GM18909 (cell line): ENCODE data around the gene CA12.
"Not testable (repeated sequence)": the region's sequence is repeated elsewhere in the genome, so short reads cannot be mapped to it uniquely, and the experiment has no call there.

ENCODE experiments used
- ATAC-seq: cut with Tn5 transposase; IDR thresholded peaks from one replicate; pipeline ENCODE4 v1.9.1; 2021; ENCODE audit warnings: mild to moderate bottlenecking; ENCODE audit not compliant: unreplicated experiment, poor library complexity

CA12 gene

GRCh38 chr15:63340353-63340752 is 41.3 kb downstream of the CA12 start:
- no peak for ATAC-seq

- no peak for ATAC-seq
These were observed 41.8 kb downstream of the CA12 start for GRCh38 chr15:63339836-63340235.

- ATAC-seq = no peak
These were observed 42.5 kb downstream of the CA12 start for GRCh38 chr15:63339006-63339766.

- no peak for ATAC-seq
These were observed 43.5 kb downstream of the CA12 start for GRCh38 chr15:63338170-63338569.

GRCh38 chr15:63337046-63337445 is 44.6 kb downstream of the CA12 start:
- no peak for ATAC-seq

GRCh38 chr15:63335543-63336240 is 46.0 kb downstream of the CA12 start:
- ATAC-seq = no peak

GRCh38 chr15:63334821-63335220 is 46.8 kb downstream of the CA12 start:
- ATAC-seq = no peak

GRCh38 chr15:63332367-63333124 is 49.1 kb downstream of the CA12 start:
- no peak for ATAC-seq

GRCh38 chr15:63331456-63331855 is 50.2 kb downstream of the CA12 start:
- no peak for ATAC-seq

GRCh38 chr15:63330926-63331325 is 50.7 kb downstream of the CA12 start:
- ATAC-seq = no peak

- no peak for ATAC-seq
These were observed 51.9 kb downstream of the CA12 start for GRCh38 chr15:63329567-63330350.

- ATAC-seq = no peak
These were observed 53.8 kb downstream of the CA12 start for GRCh38 chr15:63327648-63328421.

GRCh38 chr15:63324770-63325169 is 56.9 kb downstream of the CA12 start:
- no peak for ATAC-seq

- ATAC-seq = no peak
These were observed 57.7 kb downstream of the CA12 start for GRCh38 chr15:63323798-63324563.

- no peak for ATAC-seq
These were observed 59.1 kb downstream of the CA12 start for GRCh38 chr15:63322541-63322940.

GRCh38 chr15:63321462-63321861 is 60.2 kb downstream of the CA12 start:
- no peak for ATAC-seq

GRCh38 chr15:63320981-63321380 is 60.7 kb downstream of the CA12 start:
- ATAC-seq = not testable (repeated sequence)

- ATAC-seq = not testable (repeated sequence)
These were observed 61.2 kb downstream of the CA12 start for GRCh38 chr15:63320446-63320845.

GRCh38 chr15:63319065-63319464 is 62.6 kb downstream of the CA12 start:
- no peak for ATAC-seq
